HepG2 (cell line): Measurements from ENCODE around the gene RNASE11. TPM values are rescaled to one million over a fixed set of nuclear protein-coding genes. Genes with fewer than 3 reads are reported as not detected.
A peak's percentile ranks its signal among the peaks of the same experiment; 100 is the strongest.

Experiments used
- ARNT ChIP-seq: fragments of 450-650 bp; IDR thresholded peaks from 2 replicates; pipeline ENCODE4 v1.6.1; 2017
- ATRX ChIP-seq: sonication (generic); formaldehyde crosslinking; IDR thresholded peaks from 2 replicates; pipeline ENCODE4 v1.4.0; 2020; ENCODE audit warnings: missing genetic modification reagents, borderline replicate concordance
- BCL3 ChIP-seq: sonication (generic); formaldehyde crosslinking; IDR thresholded peaks from 2 replicates; pipeline ENCODE4 v1.5.1; 2020; ENCODE audit warnings: mild to moderate bottlenecking, missing genetic modification reagents, moderate library complexity
- CTCF ChIP-seq: sonication (generic); formaldehyde crosslinking; IDR thresholded peaks from 2 replicates; pipeline ENCODE4 v1.5.0; 2020; ENCODE audit warnings: mild to moderate bottlenecking, missing genetic modification reagents, moderate library complexity
- ELF3 ChIP-seq: IDR thresholded peaks from 2 replicates; pipeline ENCODE4 v1.6.1; 2016; ENCODE audit warnings: missing genetic modification reagents, missing compliant biosample characterization
- FUBP1 ChIP-seq: sonication (generic); formaldehyde crosslinking; IDR thresholded peaks from 2 replicates; pipeline ENCODE4 v1.5.1; 2020; ENCODE audit warnings: missing genetic modification reagents, mild to moderate bottlenecking, borderline replicate concordance
- HNRNPH1 ChIP-seq: fragments of 200-400 bp; formaldehyde crosslinking; optimal IDR thresholded peaks from 2 replicates; pipeline ENCODE3; 2017; ENCODE audit warnings: mild to moderate bottlenecking, low read depth, low read length
- HOMEZ ChIP-seq: IDR thresholded peaks from 2 replicates; pipeline ENCODE4 v1.6.1; 2016; ENCODE audit warnings: low read depth
- KLF13 ChIP-seq: sonication (generic); formaldehyde crosslinking; IDR thresholded peaks from 2 replicates; pipeline ENCODE4 v1.4.0; 2020; ENCODE audit warnings: mild to moderate bottlenecking, missing genetic modification reagents
- LCORL ChIP-seq, 2 experiments: fragments of 450-650 bp in 1 of 2; sonication (generic) in 1 of 2; formaldehyde crosslinking in 1 of 2; IDR thresholded peaks; 2 replicates each; pipeline versions ENCODE4 v1.5.0 to v1.6.1; 2017 to 2020; ENCODE audit warnings: antibody characterized with exemption in 1 of 2, missing genetic modification reagents in 1 of 2
- MEIS1 ChIP-seq: sonication (generic); formaldehyde crosslinking; IDR thresholded peaks from 2 replicates; pipeline ENCODE4 v1.9.0; 2021; ENCODE audit warnings: mild to moderate bottlenecking, missing genetic modification reagents, moderate library complexity, borderline replicate concordance
- PAX8 ChIP-seq: sonication (generic); formaldehyde crosslinking; IDR thresholded peaks from 2 replicates; pipeline ENCODE4 v1.8.0; 2022; ENCODE audit warnings: mild to moderate bottlenecking, missing genetic modification reagents, borderline replicate concordance
- PHF5A ChIP-seq: IDR thresholded peaks from one replicate; pipeline ENCODE4 v1.6.1; 2018; ENCODE audit warnings: low read depth, missing genetic modification reagents; ENCODE audit not compliant: unreplicated experiment
- POLR2G ChIP-seq: fragments of 200-400 bp; formaldehyde crosslinking; IDR thresholded peaks from 2 replicates; pipeline ENCODE4 v1.6.1; 2018; ENCODE audit warnings: mild to moderate bottlenecking, low read depth, low read length, moderate library complexity
- RARA ChIP-seq: IDR thresholded peaks from 2 replicates; pipeline ENCODE4 v1.6.1; 2016; ENCODE audit warnings: missing genetic modification reagents, missing compliant biosample characterization
- RBM22 ChIP-seq: fragments of 200-400 bp; formaldehyde crosslinking; optimal IDR thresholded peaks from 2 replicates; pipeline ENCODE3; 2017; ENCODE audit warnings: mild to moderate bottlenecking, low read length, moderate library complexity
- SIX4 ChIP-seq: sonication (generic); formaldehyde crosslinking; IDR thresholded peaks from 2 replicates; pipeline ENCODE4 v1.4.0; 2020; ENCODE audit warnings: missing genetic modification reagents
- SMAD1 ChIP-seq: sonication (generic); formaldehyde crosslinking; IDR thresholded peaks from 2 replicates; pipeline ENCODE4 v1.4.0; 2020; ENCODE audit warnings: missing genetic modification reagents, low read depth, mild to moderate bottlenecking, borderline replicate concordance
- SOX6 ChIP-seq, 2 experiments: fragments of 450-650 bp in 1 of 2; sonication (generic) in 1 of 2; formaldehyde crosslinking in 1 of 2; IDR thresholded peaks; 2 replicates each; pipeline versions ENCODE4 v1.4.0 to v1.6.1; 2017 to 2020; ENCODE audit warnings: antibody characterized with exemption in 1 of 2, mild to moderate bottlenecking in 1 of 2, missing genetic modification reagents in 1 of 2
- SPEN ChIP-seq: sonication (generic); formaldehyde crosslinking; IDR thresholded peaks from 2 replicates; pipeline ENCODE4 v1.5.1; 2020; ENCODE audit warnings: low read depth, mild to moderate bottlenecking, missing genetic modification reagents
- ZNF335 ChIP-seq: sonication (generic); formaldehyde crosslinking; IDR thresholded peaks from 2 replicates; pipeline ENCODE4 v1.4.0; 2020; ENCODE audit warnings: missing genetic modification reagents
- ZNF567 ChIP-seq: sonication (generic); formaldehyde crosslinking; IDR thresholded peaks from 2 replicates; pipeline ENCODE4 v1.8.1; 2023; ENCODE audit warnings: mild to moderate bottlenecking, missing genetic modification reagents, borderline replicate concordance
- ZNF772 ChIP-seq: sonication (generic); formaldehyde crosslinking; IDR thresholded peaks from 2 replicates; pipeline ENCODE4 v1.5.0; 2020; ENCODE audit warnings: mild to moderate bottlenecking, missing genetic modification reagents
- ZNF839 ChIP-seq: sonication (generic); formaldehyde crosslinking; IDR thresholded peaks from 2 replicates; pipeline ENCODE4 v1.4.0; 2020; ENCODE audit warnings: missing genetic modification reagents, mild to moderate bottlenecking, borderline replicate concordance
- polyA plus RNA-seq, 8 experiments: library from polyadenylated mRNA; depleted of rRNA in 3 of 8; stranded (reverse) in 7 of 8; unstranded in 1 of 8; fragments of >200 nt; fragmentation: Illumina TruSeq in 4 of 8; extraction: Trizol in 4 of 8; gene quantifications; 2 replicates each; pipeline versions ENCODE4 v1.2.1 to v1.2.3, GENCODE V29; 2011 to 2016; ENCODE audit warnings: low read depth in 4 of 8, missing spikeins in 1 of 8, mixed read lengths in 1 of 8; ENCODE audit not compliant: insufficient read depth in 1 of 8
- total RNA-seq, 5 experiments: library from RNA; depleted of rRNA; stranded (reverse); fragments of >200 nt; fragmentation: Illumina TruSeq; extraction: Trizol; gene quantifications; 2 replicates each; pipeline ENCODE4 v1.2.3, GENCODE V29; 2016; ENCODE audit warnings: low read depth in 1 of 5

The RNASE11 gene
- total and polyA plus RNA-seq, 2 of the 13 experiments (the other 11 are each of a cell fraction or from before 2014, with no cell fraction given): not detected

GRCh38 chr14:20609215-20610001 lies 21.6 kb upstream of the RNASE11 start (continued):
- TF ChIP-seq HOMEZ (CRISPR knock-in tag) (no peak), RARA (no peak), ARNT (no peak), ZNF335 (no peak), LCORL (IDR thresholded peaks at IDR 0.05) (no peak), LCORL (CRISPR knock-in tag; IDR thresholded peaks at IDR 0.05) (no peak; the same call in 1 of the 2 replicates), ZNF567 (CRISPR knock-in tag) (no peak; the same call in 1 of the 2 replicates), HNRNPH1 (no peak), MEIS1 (CRISPR knock-in tag) (no peak), ATRX (CRISPR knock-in tag) (no peak), POLR2G (no peak), PHF5A (no peak), SPEN (CRISPR knock-in tag) (peak; percentile 15; the same call in 1 of the 2 replicates), PAX8 (CRISPR knock-in tag) (no peak), FUBP1 (CRISPR knock-in tag) (no peak), ZNF772 (CRISPR knock-in tag) (no peak), RBM22 (peak; percentile 93), KLF13 (CRISPR knock-in tag) (no peak), ELF3 (CRISPR knock-in tag) (no peak), SIX4 (CRISPR knock-in tag) (no peak), CTCF (peak; percentile 98), ZNF839 (no peak), BCL3 (no peak), SMAD1 (CRISPR knock-in tag) (0 out of 2 replicates have a peak, but pooled peaks have one; percentile 6), SOX6 (IDR thresholded peaks at IDR 0.05) (no peak), SOX6 (CRISPR knock-in tag; IDR thresholded peaks at IDR 0.05) (no peak; the same call in none of the 2 replicates)
